HepG2 (cell line): ENCODE results near the gene C1QBP. TPM values are rescaled to one million over a fixed set of nuclear protein-coding genes. Genes with fewer than 3 reads are reported as not detected.
A peak's percentile ranks its signal among the peaks of the same experiment; 100 is the strongest.

Experiments
- ATAC-seq: fragments of 200-7000 bp; cut with Tn5 transposase; 3 replicates; pipeline ENCODE4 v1.9.1; 2020; ENCODE audit warnings: mild to moderate bottlenecking, moderate library complexity
- Bru-seq: library from RNA; stranded (reverse); fragments of 400-500 nt; gene quantifications from one replicate; lab custom pipeline; 2021; lab: Mats Ljungman, UMichigan
- BruChase-seq, 2 experiments: library from RNA; stranded (reverse); fragments of 400-500 nt; gene quantifications; one replicate each; lab custom pipeline; 2021; lab: Mats Ljungman, UMichigan
- BruUV-seq: library from RNA; stranded (reverse); fragments of 400-500 nt; replicated peaks from 2 replicates; lab custom pipeline; 2021; lab: Mats Ljungman, UMichigan
- CTCF ChIA-PET: fragments of 300-600 bp; formaldehyde crosslinking; extraction: SDS; loops from one replicate; lab custom pipeline; 2021; ENCODE audit warnings: low total read pairs, inconsistent platforms, low intra/inter-chr PET ratio; lab: Yijun Ruan, JAX
- POLR2A ChIA-PET: fragments of 350-600 bp; sonication (Branson Sonifier 250); formaldehyde crosslinking; loops from one replicate; lab custom pipeline; 2020; ENCODE audit warnings: antibody characterized with exemption, inconsistent platforms; lab: Yijun Ruan, JAX
- DNase-seq: peaks from one replicate; pipeline ENCODE4 v3.0.0-alpha.2; 2015; ENCODE audit warnings: low spot score
- FAIRE-seq: peaks from 3 replicates; lab custom pipeline; 2011; peaks lifted over from hg19 to GRCh38; lab: Jason Lieb, UNC
- H2AFZ ChIP-seq: one replicate; pipeline ENCODE4 v1.6.1; 2011; ENCODE audit warnings: low read length, inconsistent platforms
- H3K27ac ChIP-seq: fragments of 300-600 bp; 3 replicates; pipeline ENCODE4 v1.8.0; 2011; ENCODE audit warnings: mixed run types, mild to moderate bottlenecking, mixed read lengths, low read length, inconsistent platforms; ENCODE audit not compliant: insufficient read depth; ENCODE audit errors: extremely low read length
- H3K27me3 ChIP-seq, 2 experiments: fragments of 200-600 bp in 1 of 2; 2 replicates in 1 of 2; 3 replicates in 1 of 2; pipeline versions ENCODE4 v1.6.0 to v1.8.0; 2011; ENCODE audit warnings: low read length in 2 of 2, mild to moderate bottlenecking in 2 of 2, moderate library complexity in 2 of 2, inconsistent platforms in 1 of 2; ENCODE audit not compliant: insufficient read depth in 2 of 2, control insufficient read depth in 1 of 2
- H3K36me3 ChIP-seq, 2 experiments: fragments of 200-600 bp in 1 of 2; replicated peaks in 1 of 2; 2 replicates in 1 of 2; 3 replicates in 1 of 2; pipeline versions ENCODE4 v1.5.1 to v1.8.0; 2011; ENCODE audit warnings: low read length in 2 of 2, inconsistent platforms in 1 of 2; ENCODE audit not compliant: insufficient read depth in 2 of 2, control insufficient read depth in 1 of 2
- H3K4me1 ChIP-seq: 2 replicates; pipeline ENCODE4 v1.5.1; 2012; ENCODE audit warnings: low read length, inconsistent platforms; ENCODE audit not compliant: insufficient read depth
- H3K4me2 ChIP-seq: 2 replicates; pipeline ENCODE4 v1.6.0; 2011; ENCODE audit warnings: low read depth, low read length, inconsistent platforms
- H3K4me3 ChIP-seq, 3 experiments: fragments of 200-600 bp in 1 of 3; sonication (generic), shearing (Covaris generic) in 1 of 3; replicated peaks in 1 of 3; 2 replicates each; pipeline ENCODE4 v1.5.1; 2011 to 2016; ENCODE audit warnings: low read length in 3 of 3, inconsistent platforms in 2 of 3, low read depth in 2 of 3, mild to moderate bottlenecking in 2 of 3, control low read depth in 1 of 3, mixed read lengths in 1 of 3; ENCODE audit not compliant: insufficient read depth in 1 of 3
- H3K79me2 ChIP-seq: one replicate; pipeline ENCODE4 v1.6.1; 2011; ENCODE audit warnings: low read length, inconsistent platforms; ENCODE audit not compliant: insufficient read depth
- H3K9ac ChIP-seq: 2 replicates; pipeline ENCODE4 v1.6.0; 2011; ENCODE audit warnings: mild to moderate bottlenecking, low read depth, low read length, inconsistent platforms; ENCODE audit not compliant: insufficient read depth
- H3K9me3 ChIP-seq: 2 replicates; pipeline ENCODE4 v1.5.1; 2012; ENCODE audit warnings: mild to moderate bottlenecking, low read length
- H4K20me1 ChIP-seq: 2 replicates; pipeline ENCODE4 v1.6.0; 2011; ENCODE audit warnings: inconsistent platforms, mild to moderate bottlenecking, low read length, moderate library complexity; ENCODE audit not compliant: insufficient read depth
- MTA1 ChIP-seq: sonication (generic); formaldehyde crosslinking; IDR thresholded peaks from 2 replicates; pipeline ENCODE4 v1.4.0; 2020; ENCODE audit warnings: missing genetic modification reagents, mild to moderate bottlenecking, borderline replicate concordance
- PHF20 ChIP-seq: sonication (generic); formaldehyde crosslinking; IDR thresholded peaks from 2 replicates; pipeline ENCODE4 v1.5.0; 2020; ENCODE audit warnings: mild to moderate bottlenecking, missing genetic modification reagents
- TBX3 ChIP-seq: fragments of 450-650 bp; IDR thresholded peaks from 2 replicates; pipeline ENCODE4 v1.6.1; 2017; ENCODE audit warnings: antibody characterized with exemption, mild to moderate bottlenecking, inconsistent platforms, borderline replicate concordance
- TSC22D2 ChIP-seq: sonication (generic); formaldehyde crosslinking; IDR thresholded peaks from 2 replicates; pipeline ENCODE4 v1.5.1; 2020; ENCODE audit warnings: missing genetic modification reagents, mild to moderate bottlenecking, borderline replicate concordance
- WIZ ChIP-seq: sonication (generic); formaldehyde crosslinking; IDR thresholded peaks from 2 replicates; pipeline ENCODE4 v1.5.1; 2020; ENCODE audit warnings: mild to moderate bottlenecking, missing genetic modification reagents
- ZNF10 ChIP-seq: sonication (generic); formaldehyde crosslinking; IDR thresholded peaks from 2 replicates; pipeline ENCODE4 v1.4.0; 2020; ENCODE audit warnings: mild to moderate bottlenecking, low read depth, missing genetic modification reagents, borderline replicate concordance
- WGBS: methylation state at CpG from one replicate; pipeline ENCODE4 v1.1.6; 2017; ENCODE audit warnings: low lambda C conversion rate; 5-methylcytosine and 5-hydroxymethylcytosine counted together
- in situ Hi-C: cut with HindIII; loops from 2 replicates; pipeline ENCODE4 v1.10.0; 2017; ENCODE audit warnings: low pct_unique_long_range_greater_than_20kb; ENCODE audit not compliant: extremely low pct_ligation_motif_present
- intact Hi-C: fragments of 100-400 bp; cut with micrococcal nuclease; formaldehyde crosslinking; loops from one replicate; pipeline ENCODE4 v1.10.0; 2022; ENCODE audit not compliant: unreplicated experiment
- long read RNA-seq, 2 experiments: library from RNA in 1 of 2; library from polyadenylated mRNA in 1 of 2; stranded (forward) in 1 of 2; unstranded in 1 of 2; transcript quantifications; one replicate each; pipeline ENCODE4 v2.0.0, GENCODE V29; 2019 to 2022
- polyA minus RNA-seq, 3 experiments: library from RNA; depleted of rRNA, polyadenylated mRNA; stranded (reverse); fragments of >200 nt; gene quantifications; 2 replicates each; pipeline ENCODE4 v1.2.3, GENCODE V29; 2011; ENCODE audit warnings: low replicate concordance in 1 of 3
- polyA plus RNA-seq, 8 experiments: library from polyadenylated mRNA; depleted of rRNA in 3 of 8; stranded (reverse) in 7 of 8; unstranded in 1 of 8; fragments of >200 nt; fragmentation: Illumina TruSeq in 4 of 8; extraction: Trizol in 4 of 8; gene quantifications; 2 replicates each; pipeline versions ENCODE4 v1.2.1 to v1.2.3, GENCODE V29; 2011 to 2016; ENCODE audit warnings: low read depth in 4 of 8, missing spikeins in 1 of 8, mixed read lengths in 1 of 8; ENCODE audit not compliant: insufficient read depth in 1 of 8
- total RNA-seq, 5 experiments: library from RNA; depleted of rRNA; stranded (reverse); fragments of >200 nt; fragmentation: Illumina TruSeq; extraction: Trizol; gene quantifications; 2 replicates each; pipeline ENCODE4 v1.2.3, GENCODE V29; 2016; ENCODE audit warnings: low read depth in 1 of 5
- TF ChIP-seq, protein P1 (sequence below): sonication (generic); formaldehyde crosslinking; IDR thresholded peaks from 2 replicates; pipeline ENCODE4 v1.8.0; 2023; ENCODE audit warnings: mild to moderate bottlenecking, missing genetic modification reagents
- TF ChIP-seq, protein P2 (sequence below): sonication (generic); formaldehyde crosslinking; IDR thresholded peaks from 2 replicates; pipeline ENCODE4 v1.4.0; 2020; ENCODE audit warnings: mild to moderate bottlenecking, missing genetic modification reagents
- TF ChIP-seq, protein P3 (sequence below): sonication (generic); formaldehyde crosslinking; conservative IDR thresholded peaks from 2 replicates; pipeline ENCODE4 v1.8.0; 2022; ENCODE audit warnings: missing genetic modification reagents

The C1QBP gene, protein sequence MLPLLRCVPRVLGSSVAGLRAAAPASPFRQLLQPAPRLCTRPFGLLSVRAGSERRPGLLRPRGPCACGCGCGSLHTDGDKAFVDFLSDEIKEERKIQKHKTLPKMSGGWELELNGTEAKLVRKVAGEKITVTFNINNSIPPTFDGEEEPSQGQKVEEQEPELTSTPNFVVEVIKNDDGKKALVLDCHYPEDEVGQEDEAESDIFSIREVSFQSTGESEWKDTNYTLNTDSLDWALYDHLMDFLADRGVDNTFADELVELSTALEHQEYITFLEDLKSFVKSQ
- 631 and 680 TPM in 2 replicates for total RNA-seq (2016; rRNA removed; fragmentation: Illumina TruSeq; extraction: Trizol)
- 223 and 253 TPM in 2 replicates for total RNA-seq (2016; cell fraction: cytosol; rRNA removed; fragmentation: Illumina TruSeq; extraction: Trizol; ENCODE audit: low read depth)
- total RNA-seq (2016; cell fraction: insoluble cytoplasmic fraction; rRNA removed; fragmentation: Illumina TruSeq; extraction: Trizol), result 605 and 675 TPM in 2 replicates
- 338 and 363 TPM in 2 replicates for total RNA-seq (2016; cell fraction: membrane; rRNA removed; fragmentation: Illumina TruSeq; extraction: Trizol)
- total RNA-seq (2016; cell fraction: nucleus; rRNA removed; fragmentation: Illumina TruSeq; extraction: Trizol), result 227 and 273 TPM in 2 replicates
- polyA plus RNA-seq (2011; rRNA removed), result 143 and 219 TPM in 2 replicates
- polyA plus RNA-seq (2011; cell fraction: cytosol; rRNA removed), result 153 and 205 TPM in 2 replicates
- polyA plus RNA-seq (2011; cell fraction: nucleus; rRNA removed), result 59.5 and 75.2 TPM in 2 replicates
- 262 and 271 TPM in 2 replicates for polyA plus RNA-seq (2012)
- polyA plus RNA-seq (2016; cell fraction: cytosol; fragmentation: Illumina TruSeq; extraction: Trizol; ENCODE audit: low read depth), result 208 and 216 TPM in 2 replicates
- 559 and 587 TPM in 2 replicates for polyA plus RNA-seq (2016; cell fraction: insoluble cytoplasmic fraction; fragmentation: Illumina TruSeq; extraction: Trizol; ENCODE audit: low read depth)
- 287 and 298 TPM in 2 replicates for polyA plus RNA-seq (2016; cell fraction: membrane; fragmentation: Illumina TruSeq; extraction: Trizol; ENCODE audit: low read depth)
- 354 and 385 TPM in 2 replicates for polyA plus RNA-seq (2016; cell fraction: nucleus; fragmentation: Illumina TruSeq; extraction: Trizol; ENCODE audit: insufficient read depth, low read depth)
- 48.7 and 110 TPM in 2 replicates for polyA minus RNA-seq (2011; rRNA and poly(A)+ RNA removed; ENCODE audit: low replicate concordance)
- 109 and 144 TPM in 2 replicates for polyA minus RNA-seq (2011; cell fraction: cytosol; rRNA and poly(A)+ RNA removed)
- 43.8 and 49.1 TPM in 2 replicates for polyA minus RNA-seq (2011; cell fraction: nucleus; rRNA and poly(A)+ RNA removed)
- Bru-seq, nascent RNA, result percentile 94 among the genes with signal in this experiment
- percentile 98 among the genes with signal in this experiment for BruChase-seq, experiment 1, labeled RNA remaining after a 6-hour chase
- BruChase-seq, experiment 2, labeled RNA remaining after a 2-hour chase, result percentile 94 among the genes with signal in this experiment
- long read RNA-seq, experiment 1, transcript C1QBP-201 (6 exons, 1,169 nt), result major isoform, 857 of 909 reads
- long read RNA-seq, experiment 1, partial matches to known transcripts, result 11 of 909 reads
- long read RNA-seq, experiment 1, other reads (novel, unspliced or antisense), result 39 of 909 reads
- long read RNA-seq, experiment 2, transcript C1QBP-201 (6 exons, 1,169 nt), result major isoform, 634 of 704 reads
- long read RNA-seq, experiment 2, transcript C1QBP-203 (2 exons, 911 nt), result minor isoform, 8 of 704 reads
- long read RNA-seq, experiment 2, partial matches to known transcripts, result 28 of 704 reads
- long read RNA-seq, experiment 2, other reads (novel, unspliced or antisense), result 31 of 704 reads

DNA sequence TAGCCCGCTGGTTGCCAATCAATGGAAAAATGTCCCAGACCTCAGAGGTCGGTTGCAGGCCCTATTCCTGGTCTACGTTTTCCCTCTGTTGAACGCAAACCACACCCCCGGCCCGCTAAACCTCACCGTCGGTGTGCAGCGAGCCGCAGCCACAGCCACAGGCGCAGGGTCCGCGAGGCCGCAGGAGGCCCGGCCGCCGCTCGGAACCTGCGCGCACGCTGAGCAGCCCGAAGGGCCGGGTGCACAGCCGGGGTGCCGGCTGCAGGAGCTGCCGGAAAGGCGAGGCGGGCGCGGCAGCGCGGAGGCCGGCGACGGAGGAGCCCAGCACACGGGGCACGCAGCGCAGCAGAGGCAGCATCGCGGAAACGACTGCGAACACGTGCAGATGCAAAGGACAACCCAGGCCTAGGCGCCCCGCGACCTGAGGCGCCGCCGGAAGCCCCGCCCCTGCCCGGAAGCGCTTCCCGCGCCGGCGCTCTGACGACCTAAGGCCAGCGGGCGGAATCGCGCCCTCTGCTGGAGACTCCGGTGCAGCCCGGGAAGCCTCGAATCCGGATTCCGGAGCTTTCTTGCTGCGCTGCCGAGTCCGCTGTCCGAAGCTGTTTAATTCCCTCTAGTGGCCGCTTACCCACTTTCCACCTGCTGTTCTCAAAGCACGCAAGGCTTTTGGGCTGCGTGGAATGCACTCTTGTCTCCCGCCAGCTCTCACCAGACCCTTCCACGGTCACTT lies at the start of gene C1QBP:
C1QBP (minus strand) TSS at position 440 of the 730 bp plus-strand sequence; CDS start at position 358, 82 bp downstream.
- WGBS, result 0% methylated on average over 12 of the region's 75 CpGs
- peaks cover 29% of the 10 kb centered on the region for H3K4me1 ChIP-seq
- ChIA-PET POLR2A (interaction anchor here (0.9 to 1.7 kb wide), 10 partner anchors 9 to 62 kb away, joined by 3 to 21 read pairs (median 5); partner anchors contain the start of genes DHX33, NUP88 and RPAIN), CTCF (interaction anchor here (1.2 to 1.8 kb wide), 4 partner anchors 19 to 189 kb away, joined by 3 to 8 read pairs (median 6); partner anchors contain the start of gene NUP88)
- peak; percentile 90 for ATAC-seq
- in situ Hi-C loops (no loop called here), intact Hi-C loops (loop anchor here (2.0 kb wide), 1 partner anchor 26 kb away; no protein-coding TSS in a partner anchor)
- peaks cover 19 to 38% of the 10 kb centered on the region in 2 experiments for H3K36me3 ChIP-seq
- peak; percentile 85 for DNase-seq
- H3K9me3 ChIP-seq, result no peaks in the 10 kb centered on the region
- peak; percentile 60 for FAIRE-seq
- H3K27ac ChIP-seq, result peak within 1 kb of the TSS; percentile 84
- no peaks in the 10 kb centered on the region; a peak in 1 of 5 replicates for H3K27me3 ChIP-seq
- 0 out of 2 replicates have a peak, but pooled peaks cover 3% of the 10 kb centered on the region for H4K20me1 ChIP-seq
- peaks cover 42% of the 10 kb centered on the region for H3K79me2 ChIP-seq
- H3K9ac ChIP-seq, result peak within 1 kb of the TSS; percentile 94
- peak within 1 kb of the TSS; percentile 72 for H3K4me2 ChIP-seq
- no TSS peak for BruUV-seq
- H3K4me3 ChIP-seq, result peak within 1 kb of the TSS; percentile 74 to 90 (median 84)
- peak within 1 kb of the TSS; percentile 84 for H2AFZ ChIP-seq
- peak; percentile 88; the same call in 1 of the 2 replicates for TF ChIP-seq MTA1 (CRISPR knock-in tag)
- no peak for TF ChIP-seq TBX3
- TF ChIP-seq, protein P1, sequence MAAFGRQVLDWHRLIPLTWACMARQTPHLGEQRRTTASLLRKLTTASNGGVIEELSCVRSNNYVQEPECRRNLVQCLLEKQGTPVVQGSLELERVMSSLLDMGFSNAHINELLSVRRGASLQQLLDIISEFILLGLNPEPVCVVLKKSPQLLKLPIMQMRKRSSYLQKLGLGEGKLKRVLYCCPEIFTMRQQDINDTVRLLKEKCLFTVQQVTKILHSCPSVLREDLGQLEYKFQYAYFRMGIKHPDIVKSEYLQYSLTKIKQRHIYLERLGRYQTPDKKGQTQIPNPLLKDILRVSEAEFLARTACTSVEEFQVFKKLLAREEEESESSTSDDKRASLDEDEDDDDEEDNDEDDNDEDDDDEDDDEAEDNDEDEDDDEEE, result peak; percentile 70; the same call in 1 of the 2 replicates
- TF ChIP-seq, protein P2, sequence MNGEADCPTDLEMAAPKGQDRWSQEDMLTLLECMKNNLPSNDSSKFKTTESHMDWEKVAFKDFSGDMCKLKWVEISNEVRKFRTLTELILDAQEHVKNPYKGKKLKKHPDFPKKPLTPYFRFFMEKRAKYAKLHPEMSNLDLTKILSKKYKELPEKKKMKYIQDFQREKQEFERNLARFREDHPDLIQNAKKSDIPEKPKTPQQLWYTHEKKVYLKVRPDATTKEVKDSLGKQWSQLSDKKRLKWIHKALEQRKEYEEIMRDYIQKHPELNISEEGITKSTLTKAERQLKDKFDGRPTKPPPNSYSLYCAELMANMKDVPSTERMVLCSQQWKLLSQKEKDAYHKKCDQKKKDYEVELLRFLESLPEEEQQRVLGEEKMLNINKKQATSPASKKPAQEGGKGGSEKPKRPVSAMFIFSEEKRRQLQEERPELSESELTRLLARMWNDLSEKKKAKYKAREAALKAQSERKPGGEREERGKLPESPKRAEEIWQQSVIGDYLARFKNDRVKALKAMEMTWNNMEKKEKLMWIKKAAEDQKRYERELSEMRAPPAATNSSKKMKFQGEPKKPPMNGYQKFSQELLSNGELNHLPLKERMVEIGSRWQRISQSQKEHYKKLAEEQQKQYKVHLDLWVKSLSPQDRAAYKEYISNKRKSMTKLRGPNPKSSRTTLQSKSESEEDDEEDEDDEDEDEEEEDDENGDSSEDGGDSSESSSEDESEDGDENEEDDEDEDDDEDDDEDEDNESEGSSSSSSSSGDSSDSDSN (CRISPR knock-in tag), result peak; percentile 84; the same call in 1 of the 2 replicates
- peak; percentile 88 for TF ChIP-seq PHF20 (CRISPR knock-in tag)
- no peak for TF ChIP-seq ZNF10 (CRISPR knock-in tag)
- TF ChIP-seq, protein P3, sequence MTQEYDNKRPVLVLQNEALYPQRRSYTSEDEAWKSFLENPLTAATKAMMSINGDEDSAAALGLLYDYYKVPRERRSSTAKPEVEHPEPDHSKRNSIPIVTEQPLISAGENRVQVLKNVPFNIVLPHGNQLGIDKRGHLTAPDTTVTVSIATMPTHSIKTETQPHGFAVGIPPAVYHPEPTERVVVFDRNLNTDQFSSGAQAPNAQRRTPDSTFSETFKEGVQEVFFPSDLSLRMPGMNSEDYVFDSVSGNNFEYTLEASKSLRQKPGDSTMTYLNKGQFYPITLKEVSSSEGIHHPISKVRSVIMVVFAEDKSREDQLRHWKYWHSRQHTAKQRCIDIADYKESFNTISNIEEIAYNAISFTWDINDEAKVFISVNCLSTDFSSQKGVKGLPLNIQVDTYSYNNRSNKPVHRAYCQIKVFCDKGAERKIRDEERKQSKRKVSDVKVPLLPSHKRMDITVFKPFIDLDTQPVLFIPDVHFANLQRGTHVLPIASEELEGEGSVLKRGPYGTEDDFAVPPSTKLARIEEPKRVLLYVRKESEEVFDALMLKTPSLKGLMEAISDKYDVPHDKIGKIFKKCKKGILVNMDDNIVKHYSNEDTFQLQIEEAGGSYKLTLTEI (CRISPR knock-in tag), result no peak
- peak; percentile 77; the same call in 1 of the 2 replicates for TF ChIP-seq WIZ (CRISPR knock-in tag)
- no peak for TF ChIP-seq TSC22D2
